A549 (cell line): ENCODE data around the gene CH25H. TPM values are rescaled to one million over a fixed set of nuclear protein-coding genes. Genes with fewer than 3 reads are reported as not detected.

Experiments
- ATAC-seq, 2 experiments: fragments of 200-7000 bp in 1 of 2; fragments of >200 bp in 1 of 2; cut with Nextera tagmentation in 1 of 2; cut with Tn5 transposase in 1 of 2; 3 replicates each; pipeline versions ENCODE4 v1.8.0 to v1.9.1; 2018 to 2020; ENCODE audit warnings: mild to moderate bottlenecking in 1 of 2, moderate library complexity in 1 of 2
- CTCF ChIA-PET: fragments of 300-600 bp; sonication (Branson Sonifier 250); formaldehyde crosslinking; extraction: SDS; loops from one replicate; lab custom pipeline; 2021; ENCODE audit warnings: antibody characterized with exemption, inconsistent platforms; lab: Yijun Ruan, JAX
- POLR2A ChIA-PET: fragments of 350-600 bp; formaldehyde crosslinking; extraction: SDS; loops from one replicate; lab custom pipeline; 2021; ENCODE audit warnings: antibody characterized with exemption, inconsistent platforms; lab: Yijun Ruan, JAX
- DNase-seq, 2 experiments: peaks; one replicate each; pipeline versions ENCODE4 v3.0.0 to v3.0.0-alpha.2; 2011 to 2016; ENCODE audit warnings: low read depth in 1 of 2, low spot score in 1 of 2
- FAIRE-seq: peaks from 2 replicates; lab custom pipeline; 2011; peaks lifted over from hg19 to GRCh38; lab: Jason Lieb, UNC
- H3K27ac ChIP-seq, 2 experiments: fragments of >200 bp; sonication (Bioruptor Twin); formaldehyde crosslinking; 3 replicates each; pipeline ENCODE4 v1.5.1; 2016 to 2017
- H3K4me1 ChIP-seq: fragments of >200 bp; sonication (Bioruptor Twin); formaldehyde crosslinking; 3 replicates; pipeline ENCODE4 v1.6.1; 2016
- H3K4me2 ChIP-seq: fragments of >200 bp; sonication (Bioruptor Twin); formaldehyde crosslinking; 3 replicates; pipeline ENCODE4 v1.6.1; 2016
- H3K4me3 ChIP-seq: fragments of >200 bp; sonication (Bioruptor Twin); formaldehyde crosslinking; 3 replicates; pipeline ENCODE4 v1.5.1; 2016
- H3K9me3 ChIP-seq: fragments of >200 bp; sonication (Bioruptor Twin); formaldehyde crosslinking; 3 replicates; pipeline ENCODE4 v1.6.1; 2016
- ATOH8 ChIP-seq: fragments of 250-450 bp; sonication (Bioruptor Pico); IDR thresholded peaks from 2 replicates; pipeline ENCODE4 v1.5.0; 2020; ENCODE audit warnings: low read depth, mild to moderate bottlenecking, moderate library complexity
- BHLHE40 ChIP-seq: IDR thresholded peaks from 2 replicates; pipeline ENCODE4 v1.6.1; 2012; ENCODE audit warnings: low read depth, low read length, inconsistent platforms
- CBX2 ChIP-seq: fragments of 200-600 bp; sonication (generic); IDR thresholded peaks from 2 replicates; pipeline ENCODE4 v1.6.1; 2016; ENCODE audit warnings: low read depth, mild to moderate bottlenecking, borderline replicate concordance
- CHD4 ChIP-seq: fragments of 200-600 bp; sonication (generic); IDR thresholded peaks from 2 replicates; pipeline ENCODE4 v1.6.1; 2016; ENCODE audit warnings: antibody characterized with exemption, mild to moderate bottlenecking, borderline replicate concordance
- E2F6 ChIP-seq: IDR thresholded peaks from 2 replicates; pipeline ENCODE4 v1.6.1; 2012; ENCODE audit warnings: low read depth, borderline replicate concordance
- FOSL2 ChIP-seq, 2 experiments: fragments of 450-650 bp in 1 of 2; fragments of >200 bp in 1 of 2; sonication (Bioruptor Twin) in 1 of 2; formaldehyde crosslinking; IDR thresholded peaks; 2 replicates each; pipeline versions ENCODE4 v1.5.0 to v1.6.1; 2016 to 2020; ENCODE audit warnings: mild to moderate bottlenecking in 1 of 2, moderate library complexity in 1 of 2
- FOXS1 ChIP-seq: fragments of 250-450 bp; sonication (Bioruptor Pico); IDR thresholded peaks from 2 replicates; pipeline ENCODE4 v1.5.0; 2020; ENCODE audit warnings: mild to moderate bottlenecking, moderate library complexity
- GATA3 ChIP-seq: IDR thresholded peaks from 2 replicates; pipeline ENCODE4 v1.6.1; 2012; ENCODE audit warnings: borderline replicate concordance
- HDAC2 ChIP-seq: fragments of 200-600 bp; sonication (generic); IDR thresholded peaks from 2 replicates; pipeline ENCODE4 v1.6.1; 2016
- HEYL ChIP-seq: fragments of 250-450 bp; sonication (Bioruptor Pico); IDR thresholded peaks from 2 replicates; pipeline ENCODE4 v1.8.0; 2021; ENCODE audit warnings: mild to moderate bottlenecking, moderate library complexity
- HMGXB4 ChIP-seq: fragments of 250-450 bp; sonication (Bioruptor Pico); IDR thresholded peaks from 2 replicates; pipeline ENCODE4 v1.5.0; 2021; ENCODE audit warnings: mild to moderate bottlenecking, moderate library complexity, borderline replicate concordance
- HOXA7 ChIP-seq: fragments of 250-450 bp; sonication (Bioruptor Pico); IDR thresholded peaks from 2 replicates; pipeline ENCODE4 v1.5.0; 2020; ENCODE audit warnings: mild to moderate bottlenecking, moderate library complexity
- HOXB13 ChIP-seq: fragments of 250-450 bp; sonication (Bioruptor Pico); IDR thresholded peaks from 2 replicates; pipeline ENCODE4 v1.5.0; 2020; ENCODE audit warnings: low read depth, mild to moderate bottlenecking, moderate library complexity
- JUNB ChIP-seq: fragments of >200 bp; sonication (Bioruptor Twin); formaldehyde crosslinking; IDR thresholded peaks from 2 replicates; pipeline ENCODE4 v1.6.1; 2016
- MAFK ChIP-seq: fragments of 450-650 bp; IDR thresholded peaks from 2 replicates; pipeline ENCODE4 v1.6.1; 2014; ENCODE audit not compliant: partially characterized antibody
- MAX ChIP-seq: IDR thresholded peaks from 2 replicates; pipeline ENCODE4 v1.6.1; 2012
- MYC ChIP-seq: IDR thresholded peaks from 2 replicates; pipeline ENCODE4 v1.6.1; 2012; ENCODE audit warnings: mild to moderate bottlenecking, inconsistent platforms, low read length, improper control_type of control experiment, borderline replicate concordance
- NFE2L2 ChIP-seq: fragments of 150-350 bp; conservative IDR thresholded peaks from 2 replicates; pipeline ENCODE4 v1.6.1; 2014; ENCODE audit warnings: low read length
- PHF8 ChIP-seq: fragments of 200-600 bp; sonication (generic); IDR thresholded peaks from 2 replicates; pipeline ENCODE4 v1.6.1; 2016; ENCODE audit warnings: low read depth, mild to moderate bottlenecking, antibody characterized with exemption, moderate library complexity, borderline replicate concordance
- POLR2A ChIP-seq: IDR thresholded peaks from 2 replicates; pipeline ENCODE4 v1.6.1; 2012; ENCODE audit warnings: mild to moderate bottlenecking, low read length
- RAD21 ChIP-seq, 2 experiments: fragments of >200 bp in 1 of 2; sonication (Bioruptor Twin) in 1 of 2; formaldehyde crosslinking in 1 of 2; IDR thresholded peaks in 1 of 2; conservative IDR thresholded peaks in 1 of 2; 2 replicates in 1 of 2; 3 replicates in 1 of 2; pipeline ENCODE4 v1.6.1; 2012 to 2018; ENCODE audit warnings: inconsistent platforms in 1 of 2
- RARB ChIP-seq: fragments of 250-450 bp; sonication (Bioruptor Pico); IDR thresholded peaks from 2 replicates; pipeline ENCODE4 v1.8.0; 2021; ENCODE audit warnings: mild to moderate bottlenecking, moderate library complexity
- TFCP2L1 ChIP-seq: fragments of 250-450 bp; sonication (Bioruptor Pico); IDR thresholded peaks from 2 replicates; pipeline ENCODE4 v1.5.0; 2021; ENCODE audit warnings: mild to moderate bottlenecking
- ZSCAN20 ChIP-seq: fragments of 250-450 bp; sonication (Bioruptor Pico); IDR thresholded peaks from 2 replicates; pipeline ENCODE4 v1.8.0; 2022; ENCODE audit warnings: mild to moderate bottlenecking, moderate library complexity
- WGBS: methylation state at CpG from one replicate; pipeline ENCODE4 v1.1.6; 2017; ENCODE audit errors: missing lambda C conversion rate; 5-methylcytosine and 5-hydroxymethylcytosine counted together
- polyA plus RNA-seq, 4 experiments: library from polyadenylated mRNA; depleted of rRNA in 3 of 4; stranded (reverse); fragments of >200 nt; fragmentation: RNase III in 1 of 4; extraction: RNeasy Plus Mini Kit Qiagen cat#74134 plus additional on column Dnase treatment in 1 of 4; gene quantifications; 2 replicates in 3 of 4; 3 replicates in 1 of 4; pipeline ENCODE4 v1.2.3, GENCODE V29; 2011 to 2017

The CH25H gene
- polyA plus RNA-seq, 2 of the 4 experiments (the other 2 are of a cell fraction) = not detected

- FAIRE-seq = no peak
- ATAC-seq = no peak
- POLR2A ChIA-PET = no interaction called here
- Histone ChIP-seq H3K4me2 (no peak overlapping the region), H3K27ac (no peak overlapping the region), H3K4me1 (no peaks in the 10 kb centered on the region; the same call in 2 of the 3 replicates), H3K4me3 (no peak overlapping the region), H3K9me3 (peaks cover 3% of the 10 kb centered on the region; the same call in 1 of the 3 replicates)
- no peak for DNase-seq
- TF ChIP-seq HOXB13 (CRISPR knock-in tag) (no peak), PHF8 (no peak), ZSCAN20 (CRISPR knock-in tag) (no peak), GATA3 (no peak), CBX2 (no peak), HEYL (CRISPR knock-in tag) (no peak), MAX (no peak), TFCP2L1 (CRISPR knock-in tag) (no peak), RAD21 (conservative IDR thresholded peaks at IDR 0.05 in 1 of 2, IDR thresholded peaks at IDR 0.05 in 1 of 2) (no peak), JUNB (no peak), RARB (CRISPR knock-in tag) (no peak), MYC (no peak), HDAC2 (no peak), CHD4 (no peak), FOSL2 (IDR thresholded peaks at IDR 0.05) (no peak), FOSL2 (CRISPR knock-in tag; IDR thresholded peaks at IDR 0.05) (no peak), ATOH8 (CRISPR knock-in tag) (no peak), E2F6 (no peak)
- CTCF ChIA-PET = interaction anchor here (1.3 to 2.0 kb wide), 3 partner anchors 9 to 146 kb away, joined by 4 read pairs; no protein-coding TSS in a partner anchor
Observed at GRCh38 chr10:89175816-89176215, 31.3 kb downstream of the CH25H start.

GRCh38 chr10:89173075-89173474 is 34.0 kb downstream of the CH25H start:
- FAIRE-seq (no peak), ATAC-seq (no peak), DNase-seq (no peak)
- Histone ChIP-seq H3K27ac (no peak overlapping the region), H3K4me1 (no peaks in the 10 kb centered on the region; the same call in 2 of the 3 replicates), H3K9me3 (no peaks in the 10 kb centered on the region), H3K4me2 (no peak overlapping the region), H3K4me3 (no peak overlapping the region)
- ChIA-PET CTCF (interaction anchor here (0.5 to 0.7 kb wide), 2 partner anchors 292 to 381 kb away, joined by 3 read pairs; no protein-coding TSS in a partner anchor), POLR2A (no interaction called here)
- TF ChIP-seq POLR2A (no peak), MAFK (peak; percentile 88), HMGXB4 (CRISPR knock-in tag) (no peak)

- ChIA-PET POLR2A (interaction anchor here (1.0 kb wide), 1 partner anchor 9 kb away, joined by 3 read pairs; no protein-coding TSS in a partner anchor), CTCF (no interaction called here)
- no peak overlapping the region for H3K27ac ChIP-seq
- ATAC-seq (no peak), FAIRE-seq (no peak), DNase-seq (no peak)
- no peak overlapping the region for H3K4me2 ChIP-seq
- WGBS = 57% methylated on average over 4 of the region's 4 CpGs
- TF ChIP-seq FOXS1 (CRISPR knock-in tag) (no peak), ATOH8 (CRISPR knock-in tag) (no peak), HOXA7 (no peak), CBX2 (no peak), RARB (CRISPR knock-in tag) (no peak), BHLHE40 (no peak), NFE2L2 (no peak)
- no peaks in the 10 kb centered on the region for H3K9me3 ChIP-seq
- H3K4me3 ChIP-seq = no peak overlapping the region
- no peaks in the 10 kb centered on the region; the same call in 2 of the 3 replicates for H3K4me1 ChIP-seq
Observed at GRCh38 chr10:89171996-89172395, 35.1 kb downstream of the CH25H start.
